HG03457 (cell line): ENCODE data around the gene MAPKAPK2.

ENCODE experiments used
- ATAC-seq: cut with Tn5 transposase; IDR thresholded peaks from one replicate; pipeline ENCODE4 v1.9.1; 2021; ENCODE audit warnings: moderate number of reproducible peaks; ENCODE audit not compliant: unreplicated experiment

The MAPKAPK2 gene

GRCh38 chr1:206682111-206682510 is 2.6 kb upstream of the MAPKAPK2 start:
- no peak for ATAC-seq

GRCh38 chr1:206683313-206683712 is 1.4 kb upstream of the MAPKAPK2 start:
- ATAC-seq = no peak

DNA sequence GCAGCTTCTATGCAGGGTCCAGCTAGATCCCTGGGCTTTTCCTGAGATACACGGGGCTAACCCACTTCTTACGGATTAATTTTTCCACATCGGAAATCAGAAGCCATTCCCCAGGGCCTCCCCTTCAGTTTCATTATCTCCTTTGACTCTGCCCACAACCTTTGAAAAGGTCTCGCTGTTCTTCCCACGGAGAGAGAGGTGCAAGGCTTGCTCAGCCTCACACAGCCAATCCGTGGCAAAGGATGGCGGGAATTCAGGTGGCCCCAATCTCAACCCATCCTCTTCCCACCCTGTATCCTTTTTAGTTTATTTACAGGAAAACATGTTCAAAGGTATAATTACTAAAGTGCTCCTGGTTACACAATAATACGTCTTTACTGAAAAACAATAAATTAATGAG is 702 bp upstream of the MAPKAPK2 start:
- no peak for ATAC-seq

DNA sequence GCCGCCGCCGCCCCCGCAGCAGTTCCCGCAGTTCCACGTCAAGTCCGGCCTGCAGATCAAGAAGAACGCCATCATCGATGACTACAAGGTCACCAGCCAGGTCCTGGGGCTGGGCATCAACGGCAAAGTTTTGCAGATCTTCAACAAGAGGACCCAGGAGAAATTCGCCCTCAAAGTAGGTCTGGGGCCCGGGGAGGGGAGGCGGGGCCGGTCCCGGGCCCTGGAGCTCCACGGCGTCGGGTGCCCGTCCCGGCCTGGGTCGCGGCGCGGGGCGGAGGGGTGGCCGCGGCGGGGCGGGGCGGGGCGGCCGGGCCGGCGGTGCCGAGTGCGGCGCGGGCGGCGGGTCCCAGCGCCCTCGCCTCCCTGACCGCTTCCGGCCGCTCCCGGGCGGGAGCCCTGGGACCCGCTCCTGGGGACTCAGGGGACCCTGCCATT is 646 bp downstream of the MAPKAPK2 start:
- no peak for ATAC-seq

- no peak for ATAC-seq
Observed at GRCh38 chr1:206685769-206686477, 1.2 kb downstream of the MAPKAPK2 start.

- no peak for ATAC-seq
Observed at GRCh38 chr1:206686478-206687249, 2.0 kb downstream of the MAPKAPK2 start.

DNA sequence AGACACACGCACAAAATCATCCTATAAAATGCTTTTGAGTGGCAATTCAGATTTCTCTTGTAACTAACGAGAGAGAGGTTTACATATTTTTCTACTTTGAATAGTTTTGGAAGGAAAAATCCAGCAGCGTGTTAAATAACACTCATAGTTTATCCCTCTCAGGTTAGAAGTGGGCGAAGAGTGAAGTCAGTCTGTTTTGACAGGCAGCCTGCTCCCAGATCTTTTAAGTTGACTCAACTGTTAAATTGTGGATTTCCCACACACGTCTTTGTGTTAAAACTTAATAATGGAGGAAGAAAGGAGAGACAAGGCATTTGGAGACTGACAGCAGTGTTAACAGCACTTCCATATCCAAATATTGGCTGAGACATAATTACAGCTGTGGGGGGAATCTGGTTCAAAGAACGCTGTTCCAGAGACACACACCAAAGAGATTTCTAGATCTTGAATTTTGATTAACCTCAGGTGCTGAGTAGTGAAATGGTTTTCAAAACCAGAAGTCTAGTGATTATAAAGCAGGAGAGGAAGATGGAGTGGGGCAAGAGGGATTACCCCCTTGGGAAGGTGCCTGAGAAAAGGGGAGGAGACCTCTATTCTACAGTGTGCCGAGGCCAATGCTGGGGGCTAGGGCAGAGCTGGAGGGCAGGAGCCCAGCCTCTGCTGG is 2.7 kb downstream of the MAPKAPK2 start:
- no peak for ATAC-seq

GRCh38 chr1:206687915-206688442 is 3.3 kb downstream of the MAPKAPK2 start:
- ATAC-seq = no peak

DNA sequence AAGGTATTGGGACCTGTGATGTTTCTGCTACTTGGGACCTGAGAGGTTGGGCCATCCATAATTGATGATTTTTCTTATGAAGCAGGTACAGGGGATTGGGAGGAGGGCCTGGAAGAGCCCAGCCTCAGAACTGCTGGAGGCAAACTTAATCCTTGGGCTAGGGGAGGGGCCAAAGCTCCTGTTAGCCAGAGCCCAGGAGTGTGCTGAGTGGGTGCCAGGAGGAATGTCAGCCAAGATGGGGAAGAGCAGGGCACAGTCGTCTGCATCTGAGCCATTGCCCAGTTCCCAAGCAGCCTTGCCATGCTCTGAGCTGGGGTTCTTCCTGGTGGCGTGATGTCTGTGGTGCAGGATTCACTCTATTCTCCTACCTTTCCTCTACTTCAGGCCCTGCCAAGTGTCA is 5.8 kb downstream of the MAPKAPK2 start:
- no peak for ATAC-seq

DNA sequence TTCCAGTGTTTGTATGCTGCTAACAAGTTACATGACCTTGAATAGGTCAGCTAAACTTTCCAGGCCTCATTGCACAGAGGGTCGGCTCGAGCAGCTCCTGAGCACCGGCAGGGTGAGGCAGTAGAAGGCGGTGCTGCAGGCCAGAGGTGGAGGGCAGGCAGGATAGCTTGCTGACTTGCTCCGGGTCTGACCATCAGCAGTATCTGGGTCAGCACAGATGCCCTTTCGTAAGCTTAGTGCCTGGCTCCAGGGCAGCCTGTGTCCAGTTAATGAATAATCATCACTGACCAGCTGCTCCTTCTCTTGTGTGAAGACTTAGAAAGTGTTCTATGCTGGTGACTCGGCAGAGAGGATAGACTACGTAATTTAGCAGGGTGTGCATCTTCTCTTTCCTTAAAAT is 6.9 kb downstream of the MAPKAPK2 start:
- ATAC-seq = no peak

GRCh38 chr1:206693029-206693428 is 8.3 kb downstream of the MAPKAPK2 start:
- no peak for ATAC-seq

DNA sequence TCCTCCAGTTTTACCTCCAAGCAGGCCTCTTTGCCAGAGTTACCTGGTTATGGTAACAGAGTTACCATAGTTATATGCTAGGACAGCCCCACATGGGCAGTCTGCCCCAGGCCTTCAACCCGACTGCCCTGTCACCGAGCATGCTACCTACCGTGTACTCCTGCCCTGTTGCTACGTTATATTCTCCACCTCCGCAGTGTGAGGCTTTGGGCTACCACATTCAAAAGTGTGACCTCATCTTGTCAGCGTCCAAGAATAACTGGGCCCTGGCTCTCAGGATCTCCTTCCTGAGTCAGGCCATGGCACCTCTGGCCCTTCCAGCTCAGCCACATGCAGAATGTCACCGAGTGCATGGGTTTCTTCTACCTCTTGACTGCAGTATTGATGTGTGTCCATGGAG is 8.9 kb downstream of the MAPKAPK2 start:
- ATAC-seq = no peak

- no peak for ATAC-seq
Observed at GRCh38 chr1:206694171-206695124, 9.7 kb downstream of the MAPKAPK2 start.

DNA sequence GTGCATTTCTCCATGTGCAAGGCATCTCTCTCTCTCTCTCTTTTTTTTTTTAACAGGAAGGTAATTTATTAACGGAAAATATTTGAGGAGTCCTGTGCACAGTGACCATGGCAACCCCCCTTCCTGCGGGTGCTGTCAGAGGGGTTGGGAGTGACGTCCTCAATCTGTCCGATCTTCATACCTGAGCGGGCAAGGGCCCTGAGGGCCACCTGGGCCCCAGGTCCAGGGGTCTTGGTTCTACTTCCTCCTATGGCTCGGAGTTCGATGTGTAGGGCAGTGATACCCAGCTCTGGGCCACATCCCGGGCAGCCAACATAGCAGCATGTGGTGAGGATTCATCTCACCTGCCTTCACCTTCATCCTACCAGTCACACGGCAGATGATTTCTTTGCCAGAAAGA is 11.0 kb downstream of the MAPKAPK2 start:
- ATAC-seq = no peak

- ATAC-seq = no peak
Observed at GRCh38 chr1:206696812-206697585, 12.3 kb downstream of the MAPKAPK2 start.

GRCh38 chr1:206698011-206698410 is 13.3 kb downstream of the MAPKAPK2 start:
- no peak for ATAC-seq

- ATAC-seq = no peak
Observed at GRCh38 chr1:206699000-206699586, 14.4 kb downstream of the MAPKAPK2 start.

DNA sequence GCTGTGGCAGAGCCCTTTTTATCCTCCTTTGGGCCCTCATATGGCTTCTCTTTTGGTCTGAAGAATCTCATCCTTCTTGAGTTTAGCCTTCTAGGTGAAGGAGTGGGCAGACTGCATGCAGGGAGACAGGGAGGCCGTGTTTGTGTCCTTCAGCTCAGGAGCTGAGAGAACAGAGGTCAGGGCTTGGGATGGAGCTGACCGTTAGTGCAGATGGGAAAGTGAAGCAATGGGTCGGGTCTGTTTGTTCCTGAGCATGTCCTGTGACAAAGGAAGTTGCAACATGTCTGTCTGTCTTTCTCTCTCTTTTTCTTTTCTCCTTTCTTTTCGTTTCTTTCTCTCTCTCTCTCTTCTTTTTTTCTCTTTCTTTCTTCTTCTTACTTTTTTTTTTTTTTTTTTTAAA is 14.9 kb downstream of the MAPKAPK2 start:
- ATAC-seq = no peak

GRCh38 chr1:206700445-206701036 is 15.8 kb downstream of the MAPKAPK2 start:
- ATAC-seq = no peak
